NCI-H128 (cell line): ENCODE measurements around the gene PARVA.
"Not testable (repeated sequence)": the region's sequence is repeated elsewhere in the genome, so short reads cannot be mapped to it uniquely, and the experiment has no call there.

ENCODE experiments used
- DNase-seq: peaks from one replicate; lab custom pipeline; 2025; ENCODE audit not compliant: unreplicated experiment; lab: John Stamatoyannopoulos, UW

The PARVA gene

GRCh38 chr11:12496181-12497025, 119.0 kb downstream of the PARVA start:
- DNase-seq = no peak

GRCh38 chr11:12497431-12497830, 120.1 kb downstream of the PARVA start:
- DNase-seq = no peak

- DNase-seq = no peak
These were observed 121.7 kb downstream of the PARVA start for GRCh38 chr11:12499071-12499470.

GRCh38 chr11:12502046-12502445, 124.7 kb downstream of the PARVA start:
- no peak for DNase-seq

- no peak for DNase-seq
These were observed 125.7 kb downstream of the PARVA start for GRCh38 chr11:12503039-12503484.

- no peak for DNase-seq
These were observed 126.5 kb downstream of the PARVA start for GRCh38 chr11:12503886-12504285.

- DNase-seq = no peak
These were observed 127.8 kb downstream of the PARVA start for GRCh38 chr11:12505183-12505582.

GRCh38 chr11:12506404-12506921, 129.1 kb downstream of the PARVA start:
- DNase-seq = no peak

- no peak for DNase-seq
These were observed 130.0 kb downstream of the PARVA start for GRCh38 chr11:12507391-12507790.

GRCh38 chr11:12508151-12508751, 130.9 kb downstream of the PARVA start:
- DNase-seq = no peak

GRCh38 chr11:12509371-12509770, 132.0 kb downstream of the PARVA start:
- no peak for DNase-seq

GRCh38 chr11:12512132-12512531, 134.8 kb downstream of the PARVA start:
- no peak for DNase-seq

GRCh38 chr11:12512826-12513395, 135.5 kb downstream of the PARVA start:
- DNase-seq = no peak

GRCh38 chr11:12516387-12517105, 139.2 kb downstream of the PARVA start:
- no peak for DNase-seq

GRCh38 chr11:12517306-12517705, 139.9 kb downstream of the PARVA start:
- no peak for DNase-seq

GRCh38 chr11:12517741-12518140, 140.4 kb downstream of the PARVA start:
- DNase-seq = no peak

- DNase-seq = no peak
These were observed 141.4 kb downstream of the PARVA start for GRCh38 chr11:12518606-12519385.

- no peak for DNase-seq
These were observed 142.7 kb downstream of the PARVA start for GRCh38 chr11:12520054-12520453.

GRCh38 chr11:12520576-12520975, 143.2 kb downstream of the PARVA start:
- not testable (repeated sequence) for DNase-seq

- DNase-seq = no peak
These were observed 146.0 kb downstream of the PARVA start for GRCh38 chr11:12523180-12523924.
